DMS79 treated with DMSO at 0.1 percent for 48 hours (cell line): ENCODE data around the gene C12orf54.
"Not testable (repeated sequence)": the region's sequence is repeated elsewhere in the genome, so short reads cannot be mapped to it uniquely, and the experiment has no call there.

Experiments
- DNase-seq: peaks from one replicate; lab custom pipeline; 2025; lab: John Stamatoyannopoulos, UW

The C12orf54 gene

DNA sequence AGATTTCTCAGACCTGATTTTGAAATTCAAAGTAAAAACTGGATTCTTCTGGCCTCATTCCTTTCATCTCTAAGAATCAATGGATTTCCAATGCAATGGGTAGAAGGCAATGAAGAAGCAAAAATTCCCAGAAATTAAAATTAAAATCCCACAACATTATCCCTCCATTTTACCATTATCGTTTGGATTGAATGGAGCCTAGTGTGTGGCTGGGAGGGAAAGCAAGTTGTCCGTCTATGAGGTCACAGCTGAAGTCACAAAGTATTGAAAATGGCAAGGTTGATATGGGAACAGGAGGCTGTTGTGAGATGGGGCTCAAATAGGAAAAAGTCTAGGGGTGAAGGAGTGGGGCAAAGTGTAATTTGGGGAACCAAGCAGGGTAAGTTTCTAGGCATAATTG is at the start of gene C12orf54:
Gene C12orf54 (plus strand): TSS at position 301 of the 400 bp plus-strand sequence. CDS start 799 bp downstream, outside the sequence.
- no peak for DNase-seq

GRCh38 chr12:48434016-48434415 is 48.3 kb upstream of the C12orf54 start:
- not testable (repeated sequence) for DNase-seq

DNA sequence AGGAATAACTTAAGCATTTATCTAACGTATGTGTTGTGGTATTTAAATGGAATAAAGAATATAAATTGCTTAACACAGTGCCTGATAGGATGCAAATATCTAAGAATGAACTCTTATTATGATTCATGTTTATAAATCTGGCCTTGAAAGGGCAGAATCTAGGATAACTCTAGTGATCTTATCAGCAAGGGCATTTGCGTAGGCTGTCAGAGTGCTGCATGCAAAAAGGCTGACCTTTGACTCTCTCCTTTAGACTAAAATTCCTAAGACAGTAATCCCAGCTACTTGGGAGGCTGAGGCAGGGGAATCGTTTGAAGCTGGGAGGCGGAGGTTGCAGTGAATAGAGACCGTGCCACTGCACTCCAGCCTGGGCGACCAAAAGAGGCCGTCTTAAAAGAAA is 41.2 kb upstream of the C12orf54 start:
- DNase-seq, result no peak

GRCh38 chr12:48442179-48442847 is 40.0 kb upstream of the C12orf54 start:
- no peak for DNase-seq

DNA sequence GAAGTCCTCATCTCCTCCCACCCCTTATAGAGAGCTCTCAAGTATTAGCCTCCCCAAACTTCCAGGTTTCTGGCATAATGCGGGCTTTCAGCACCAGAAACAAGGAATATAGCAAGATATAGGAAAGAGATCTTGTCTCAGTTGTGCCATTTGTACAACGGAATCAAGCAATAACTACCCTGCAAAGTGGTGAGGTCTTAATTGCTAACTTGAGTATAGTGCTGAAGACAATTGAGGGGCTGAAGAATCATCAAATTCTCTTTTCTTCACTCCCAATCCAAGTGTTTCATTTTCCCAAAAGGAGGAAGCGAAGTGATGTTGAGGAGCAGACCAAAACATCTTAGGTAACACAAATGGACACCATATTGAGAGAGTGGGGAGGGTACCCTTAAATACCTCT is 36.8 kb upstream of the C12orf54 start:
- no peak for DNase-seq

DNA sequence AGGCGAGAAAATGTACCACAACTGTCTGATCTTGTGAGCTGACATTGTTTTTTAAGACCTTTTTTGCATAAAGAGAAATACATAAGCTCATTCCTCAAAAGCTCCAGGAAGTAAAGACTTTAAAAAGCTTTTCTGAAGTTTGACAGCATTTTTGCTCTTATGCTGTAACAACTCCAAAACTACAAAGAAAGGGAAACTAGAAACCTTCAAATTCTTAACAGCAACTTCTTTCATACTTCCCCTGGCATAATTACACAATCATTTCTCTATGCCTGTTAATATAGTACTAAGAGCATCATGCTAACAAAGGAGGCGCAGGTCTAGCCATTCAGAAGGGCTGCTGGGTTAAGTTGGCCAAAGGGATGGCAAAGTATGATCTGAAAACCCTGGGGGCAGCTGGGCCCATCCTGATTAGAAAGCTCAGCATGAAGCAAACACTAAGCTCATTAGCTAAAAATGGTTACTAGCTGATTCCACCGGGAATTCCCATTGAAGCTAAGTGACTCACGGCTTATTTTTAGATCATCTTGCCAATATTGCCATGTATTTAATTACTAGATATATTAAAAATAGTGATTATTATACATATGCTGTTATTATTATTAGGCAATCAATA is 36.0 kb upstream of the C12orf54 start:
- DNase-seq, result no peak

GRCh38 chr12:48447755-48448154 is 34.5 kb upstream of the C12orf54 start:
- DNase-seq, result no peak

DNA sequence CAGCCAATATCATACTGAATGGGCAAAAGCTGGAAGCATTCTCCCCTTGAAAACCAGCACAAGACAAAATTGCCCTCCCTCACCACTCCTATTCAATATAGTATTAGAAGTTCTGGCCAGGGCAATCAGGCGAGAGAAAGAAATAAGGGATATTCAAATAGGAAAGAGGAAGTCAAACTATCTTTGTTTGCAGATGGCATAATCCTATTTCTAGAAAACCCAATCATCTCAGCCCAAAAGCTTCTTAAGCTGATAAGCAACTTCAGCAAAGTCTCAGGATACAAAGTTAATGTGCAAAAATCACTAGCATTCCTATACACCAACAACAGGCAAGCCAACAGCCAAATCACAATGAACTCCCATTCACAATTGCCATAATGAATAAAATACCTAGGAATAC is 30.9 kb upstream of the C12orf54 start:
- DNase-seq, result no peak

DNA sequence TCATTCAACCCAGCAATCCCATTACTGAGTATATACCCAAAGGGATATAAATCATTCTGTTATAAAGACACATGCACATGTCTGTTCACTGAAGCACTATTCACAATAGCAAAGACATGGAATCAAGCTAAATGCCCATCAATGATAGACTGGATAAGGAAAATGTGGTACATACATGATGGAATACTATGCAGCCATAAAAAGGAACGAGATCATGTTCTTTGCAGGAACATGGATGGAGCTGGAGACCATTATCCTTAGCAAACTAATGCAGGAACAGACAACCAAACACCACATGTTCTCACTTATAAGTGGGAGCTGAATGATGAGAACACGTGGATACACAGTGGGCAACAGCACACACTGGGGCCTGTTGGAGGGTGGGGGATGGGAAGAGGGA is 29.3 kb upstream of the C12orf54 start:
- not testable (repeated sequence) for DNase-seq

GRCh38 chr12:48454667-48455066 is 27.6 kb upstream of the C12orf54 start:
- DNase-seq, result no peak

GRCh38 chr12:48455116-48455515 is 27.2 kb upstream of the C12orf54 start:
- no peak for DNase-seq

- DNase-seq, result no peak
Measured at GRCh38 chr12:48459259-48459658, 23.0 kb upstream of the C12orf54 start.

DNA sequence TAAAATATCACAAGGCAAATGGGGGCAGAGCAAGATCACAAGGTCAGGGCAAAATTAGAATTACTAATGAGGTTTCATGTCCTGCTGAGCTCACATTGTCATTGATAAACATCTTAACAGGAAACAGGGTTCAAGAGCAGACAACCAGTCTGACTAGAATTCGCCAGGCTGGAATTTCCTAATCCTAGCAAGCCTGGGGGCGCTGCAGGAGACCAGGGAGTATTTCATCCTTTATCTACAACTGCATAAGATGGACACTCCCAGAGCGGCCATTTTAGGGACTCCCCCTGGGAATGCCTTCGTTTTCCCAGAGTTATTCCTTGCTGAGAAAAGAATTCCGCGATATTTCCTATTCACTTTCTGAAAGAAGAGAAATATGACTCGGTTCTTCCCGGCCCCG is 13.3 kb upstream of the C12orf54 start:
- not testable (repeated sequence) for DNase-seq

GRCh38 chr12:48472259-48472658 is 10.0 kb upstream of the C12orf54 start, which contains the start of gene ANP32D:
Gene ANP32D (plus strand): TSS chr12:48472559. CDS start chr12:48472665, 106 bp downstream.
- no peak for DNase-seq

DNA sequence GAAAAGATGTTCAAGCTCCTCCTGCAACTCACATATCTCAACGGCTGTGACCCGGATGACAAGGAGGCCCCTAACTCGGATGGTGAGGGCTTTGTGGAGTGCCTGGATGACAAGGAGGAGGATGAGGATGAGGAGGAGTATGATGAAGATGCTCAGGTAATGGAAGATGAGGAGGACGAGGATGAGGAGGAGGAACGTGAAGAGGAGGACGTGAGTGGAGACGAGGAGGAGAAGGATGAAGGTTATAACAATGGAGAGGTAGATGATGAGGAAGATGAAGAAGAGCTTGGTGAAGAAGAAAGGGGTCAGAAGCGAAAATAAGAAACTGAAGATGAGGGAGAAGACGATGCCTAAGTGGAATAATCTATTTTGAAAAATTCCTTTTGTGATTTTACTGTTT is 9.2 kb upstream of the C12orf54 start:
- DNase-seq, result no peak

- DNase-seq, result not testable (repeated sequence)
Measured at GRCh38 chr12:48474497-48474896, 7.8 kb upstream of the C12orf54 start.

- DNase-seq, result no peak
Measured at GRCh38 chr12:48482930-48483329, 632 bp downstream of the C12orf54 start.

DNA sequence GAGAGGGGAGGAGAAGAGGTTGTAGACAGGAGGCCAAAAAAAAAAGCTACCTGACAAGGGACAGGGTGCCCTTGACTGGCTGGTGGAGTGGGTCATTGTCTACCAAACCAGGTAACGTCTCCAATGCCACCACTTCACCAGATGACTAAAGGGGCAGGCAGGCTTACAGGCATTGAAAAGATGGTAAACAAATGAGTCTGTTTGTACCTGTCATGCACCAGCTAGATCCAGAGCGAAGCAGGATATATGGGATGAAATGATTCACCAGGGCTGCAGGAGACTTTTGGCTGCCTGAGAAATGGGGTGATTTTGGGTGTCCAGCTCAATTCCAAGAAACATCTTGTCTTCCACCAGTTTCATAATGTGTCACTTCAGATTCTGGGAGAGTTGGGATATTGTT is 4.0 kb downstream of the C12orf54 start:
- DNase-seq, result no peak

DNA sequence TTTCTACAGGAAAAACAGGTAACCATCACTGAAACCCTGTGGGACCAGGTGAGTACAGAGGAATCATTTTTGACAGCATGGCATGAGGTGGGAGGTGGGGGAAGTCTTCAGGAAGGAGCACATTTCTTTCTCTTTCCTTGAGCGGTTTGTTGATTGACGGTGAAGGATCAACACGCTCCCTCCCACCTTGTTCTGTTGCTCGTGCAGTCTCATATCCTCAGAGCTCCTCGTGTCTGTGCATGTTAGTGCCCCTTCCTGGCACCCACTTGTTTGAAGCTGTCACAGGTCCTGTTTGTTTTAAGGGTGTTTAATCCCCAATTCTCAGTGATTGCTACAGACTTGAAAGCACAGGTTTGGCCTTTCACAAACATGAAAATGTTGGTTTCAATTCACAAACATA is 4.4 kb downstream of the C12orf54 start:
- no peak for DNase-seq

GRCh38 chr12:48489012-48489411 is 6.7 kb downstream of the C12orf54 start:
- no peak for DNase-seq

DNA sequence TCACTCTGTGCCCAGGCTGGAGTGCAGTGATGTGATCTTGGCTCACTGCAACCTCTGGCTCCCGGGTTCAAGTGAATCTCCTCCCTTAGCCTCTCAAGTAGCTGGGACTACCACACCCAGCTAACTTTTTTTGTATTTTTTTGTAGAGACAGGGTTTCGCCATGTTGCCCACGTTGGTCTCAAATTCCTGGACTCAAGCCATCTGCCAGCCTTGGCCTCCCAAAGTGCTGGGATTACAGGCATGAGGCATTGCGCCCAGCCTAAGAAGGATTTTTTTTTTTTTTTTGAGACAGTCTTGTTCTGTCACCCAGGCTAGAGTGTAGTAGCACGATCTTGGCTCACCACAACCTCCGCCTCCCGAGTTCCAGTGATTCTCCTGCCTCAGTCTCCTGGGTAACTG is 7.2 kb downstream of the C12orf54 start:
- DNase-seq, result not testable (repeated sequence)

DNA sequence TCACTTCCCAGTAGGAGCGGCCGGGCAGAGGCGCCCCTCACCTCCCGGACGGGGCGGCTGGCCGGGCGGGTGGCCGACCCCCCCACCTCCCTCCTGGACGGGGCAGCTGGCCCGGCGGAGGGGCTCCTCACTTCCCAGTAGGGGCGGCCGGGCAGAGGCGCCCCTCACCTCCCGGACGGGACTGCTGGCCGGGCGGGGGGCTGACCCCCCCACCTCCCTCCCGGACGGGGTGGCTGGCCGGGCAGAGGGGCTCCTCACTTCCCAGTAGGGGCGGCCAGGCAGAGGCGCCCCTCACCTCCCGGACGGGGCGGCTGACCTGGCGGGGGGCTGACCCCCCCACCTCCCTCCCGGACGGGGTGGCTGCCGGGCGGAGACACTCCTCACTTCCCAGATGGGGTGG is 18.0 kb downstream of the C12orf54 start:
- DNase-seq, result not testable (repeated sequence)

DNA sequence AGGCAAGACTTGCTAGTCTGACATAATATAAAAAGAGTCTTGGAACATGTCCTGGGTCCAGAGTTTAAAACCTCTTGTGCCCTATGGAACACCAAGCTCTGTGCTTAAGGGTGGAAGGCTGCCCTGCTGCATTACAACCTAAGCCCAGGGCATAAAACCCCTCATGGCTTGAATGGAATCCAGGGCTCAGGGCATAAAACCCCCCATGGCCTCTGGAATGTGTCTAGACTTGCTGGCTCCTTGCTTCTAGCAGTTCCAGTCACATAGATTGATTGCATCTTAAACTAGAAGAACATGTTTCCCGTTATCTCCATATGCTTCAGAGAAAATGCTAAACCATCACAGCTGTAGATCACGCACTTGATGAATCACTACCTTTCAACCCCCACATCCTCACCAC is 24.5 kb downstream of the C12orf54 start:
- DNase-seq, result not testable (repeated sequence)

- DNase-seq, result no peak
Measured at GRCh38 chr12:48508987-48509386, 26.7 kb downstream of the C12orf54 start.
